ENCODE results near the gene FABP6. TPM values are rescaled to one million over a fixed set of nuclear protein-coding genes. Genes with fewer than 3 reads are reported as not detected.
"Not testable (repeated sequence)": the region's sequence is repeated elsewhere in the genome, so short reads cannot be mapped to it uniquely, and the experiment has no call there.

Gene FABP6
- total RNA-seq, 1 donor from 2014 or later = not detected

DNA sequence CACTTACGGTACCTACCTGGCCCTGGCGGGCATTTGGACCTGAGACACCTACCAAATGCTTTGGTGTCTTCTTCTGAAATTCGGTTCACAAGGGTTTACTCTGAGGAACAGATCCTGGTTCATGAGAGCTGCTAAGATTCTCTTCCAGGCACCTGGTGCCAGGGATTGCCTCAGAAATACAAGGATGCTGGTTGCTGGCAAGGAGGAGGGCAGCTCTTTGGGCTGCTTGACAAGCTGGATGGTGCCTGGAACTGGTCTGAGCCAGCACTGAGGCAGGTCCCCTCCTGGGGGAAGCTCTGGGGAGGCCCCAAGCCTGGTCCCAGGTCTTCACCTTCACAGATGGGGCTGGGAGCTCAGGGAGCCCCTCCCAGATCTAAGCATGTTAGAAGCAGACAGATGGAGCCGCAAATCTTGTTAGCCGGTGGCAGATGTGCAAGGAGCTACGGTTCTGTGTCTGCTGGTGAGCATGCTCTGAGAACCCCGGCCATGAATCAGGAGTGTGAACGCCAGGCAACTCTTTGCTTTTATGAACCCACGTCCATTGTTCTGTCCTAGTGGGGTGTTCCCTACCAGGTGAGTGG, 16.3 kb downstream of the FABP6 start:
- Mint-ChIP-seq H3K4me3 (no peak overlapping the region), H3K27me3 (peaks cover 6% of the 10 kb centered on the region), H3K27ac (no peak overlapping the region), H3K4me1 (no peaks in the 10 kb centered on the region), H3K36me3 (ENCODE audit: low read depth) (no peaks in the 10 kb centered on the region), H3K9me3 (no peaks in the 10 kb centered on the region)
- DNase-seq (no peak), ATAC-seq (ENCODE audit: low read depth) (no peak)
- ChIA-PET POLR2A (no interaction called here), CTCF (no interaction called here)
- intact Hi-C loops (cut with micrococcal nuclease) = no loop called here
- TF ChIP-seq, protein P1, sequence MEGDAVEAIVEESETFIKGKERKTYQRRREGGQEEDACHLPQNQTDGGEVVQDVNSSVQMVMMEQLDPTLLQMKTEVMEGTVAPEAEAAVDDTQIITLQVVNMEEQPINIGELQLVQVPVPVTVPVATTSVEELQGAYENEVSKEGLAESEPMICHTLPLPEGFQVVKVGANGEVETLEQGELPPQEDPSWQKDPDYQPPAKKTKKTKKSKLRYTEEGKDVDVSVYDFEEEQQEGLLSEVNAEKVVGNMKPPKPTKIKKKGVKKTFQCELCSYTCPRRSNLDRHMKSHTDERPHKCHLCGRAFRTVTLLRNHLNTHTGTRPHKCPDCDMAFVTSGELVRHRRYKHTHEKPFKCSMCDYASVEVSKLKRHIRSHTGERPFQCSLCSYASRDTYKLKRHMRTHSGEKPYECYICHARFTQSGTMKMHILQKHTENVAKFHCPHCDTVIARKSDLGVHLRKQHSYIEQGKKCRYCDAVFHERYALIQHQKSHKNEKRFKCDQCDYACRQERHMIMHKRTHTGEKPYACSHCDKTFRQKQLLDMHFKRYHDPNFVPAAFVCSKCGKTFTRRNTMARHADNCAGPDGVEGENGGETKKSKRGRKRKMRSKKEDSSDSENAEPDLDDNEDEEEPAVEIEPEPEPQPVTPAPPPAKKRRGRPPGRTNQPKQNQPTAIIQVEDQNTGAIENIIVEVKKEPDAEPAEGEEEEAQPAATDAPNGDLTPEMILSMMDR (IDR thresholded peaks at IDR 0.05) = no peak

DNA sequence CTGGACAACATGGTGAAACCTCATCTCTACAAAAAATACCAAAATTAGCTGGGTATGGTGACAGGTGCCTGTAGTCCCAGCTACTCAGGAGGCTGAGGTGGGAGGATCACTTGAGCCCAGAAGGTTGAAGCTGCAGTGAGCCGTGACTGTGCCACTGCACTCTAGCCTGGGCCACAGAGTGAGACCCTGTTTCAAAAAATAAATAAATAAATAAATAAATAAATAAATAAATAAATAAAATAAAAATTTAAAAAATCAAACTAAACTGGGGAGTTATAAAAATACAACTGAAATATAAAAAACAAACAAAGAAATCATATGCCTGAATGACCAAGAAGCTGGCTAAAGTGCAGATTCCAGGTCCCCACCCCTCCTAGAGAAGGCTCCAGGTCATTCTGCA, 20.3 kb downstream of the FABP6 start:
- H3K27me3 Mint-ChIP-seq; intact Hi-C loops (cut with micrococcal nuclease); H3K9me3 Mint-ChIP-seq; ATAC-seq (ENCODE audit: low read depth); DNase-seq; H3K36me3 Mint-ChIP-seq (ENCODE audit: low read depth); H3K27ac Mint-ChIP-seq; H3K4me1 Mint-ChIP-seq; POLR2A ChIA-PET; H3K4me3 Mint-ChIP-seq; CTCF ChIA-PET: not testable (repeated sequence)

DNA sequence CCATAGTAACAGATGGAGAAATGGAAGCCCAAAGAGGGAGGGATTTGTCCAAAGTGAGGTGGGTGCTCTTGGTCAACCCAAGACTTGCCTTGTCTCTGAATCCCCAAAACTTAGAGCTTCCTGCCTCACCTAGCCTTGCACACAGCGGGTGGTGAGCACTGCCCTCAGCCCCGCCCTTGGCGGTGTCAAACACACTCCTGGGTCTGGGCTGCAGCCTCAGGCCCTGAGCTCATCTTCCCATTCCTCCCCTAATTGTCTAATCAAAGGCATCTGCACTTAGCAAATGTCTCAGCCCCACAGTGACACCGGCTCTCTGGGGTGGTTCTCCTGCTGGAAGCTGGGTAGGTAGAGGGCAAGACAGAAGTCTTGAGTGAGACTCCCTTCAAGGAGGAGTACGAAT, 20.9 kb downstream of the FABP6 start:
- H3K36me3 Mint-ChIP-seq (ENCODE audit: low read depth) = no peaks in the 10 kb centered on the region
- H3K9me3 Mint-ChIP-seq = no peaks in the 10 kb centered on the region
- TF ChIP-seq, protein P1 (IDR thresholded peaks at IDR 0.05) = no peak
- no peak for DNase-seq
- H3K4me3 Mint-ChIP-seq = no peak overlapping the region
- CTCF ChIA-PET = no interaction called here
- POLR2A ChIA-PET = no interaction called here
- peaks cover 6% of the 10 kb centered on the region for H3K27me3 Mint-ChIP-seq
- no peak for ATAC-seq (ENCODE audit: low read depth)
- H3K4me1 Mint-ChIP-seq = no peaks in the 10 kb centered on the region
- intact Hi-C loops (cut with micrococcal nuclease) = no loop called here
- no peak overlapping the region for H3K27ac Mint-ChIP-seq

DNA sequence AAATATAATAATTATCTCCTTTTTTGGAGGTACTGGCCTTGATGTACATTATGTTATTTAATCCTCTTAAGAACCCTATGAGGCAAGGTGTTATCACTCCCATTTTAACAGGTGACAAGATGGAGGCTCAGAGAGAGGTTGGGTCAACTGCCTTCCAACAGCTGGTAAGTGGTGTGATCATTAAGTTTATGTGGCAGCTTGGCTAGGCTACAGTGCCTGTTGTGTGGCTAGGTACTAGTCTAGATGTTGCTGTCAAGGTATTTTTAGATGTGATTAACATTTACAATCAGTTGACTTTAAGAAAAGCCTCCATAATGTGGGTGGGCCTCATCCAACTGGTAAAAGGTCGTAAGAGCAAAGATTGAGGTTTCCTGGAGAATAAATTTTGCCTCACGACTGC, 21.5 kb downstream of the FABP6 start:
- no peak overlapping the region for H3K4me3 Mint-ChIP-seq
- no peaks in the 10 kb centered on the region for H3K36me3 Mint-ChIP-seq (ENCODE audit: low read depth)
- ChIA-PET CTCF (no interaction called here), POLR2A (no interaction called here)
- no peak for DNase-seq
- TF ChIP-seq, protein P1 (IDR thresholded peaks at IDR 0.05) = no peak
- H3K4me1 Mint-ChIP-seq = no peaks in the 10 kb centered on the region
- no peak for ATAC-seq (ENCODE audit: low read depth)
- peaks cover 6% of the 10 kb centered on the region for H3K27me3 Mint-ChIP-seq
- no peaks in the 10 kb centered on the region for H3K9me3 Mint-ChIP-seq
- no peak overlapping the region for H3K27ac Mint-ChIP-seq
- intact Hi-C loops (cut with micrococcal nuclease) = no loop called here

DNA sequence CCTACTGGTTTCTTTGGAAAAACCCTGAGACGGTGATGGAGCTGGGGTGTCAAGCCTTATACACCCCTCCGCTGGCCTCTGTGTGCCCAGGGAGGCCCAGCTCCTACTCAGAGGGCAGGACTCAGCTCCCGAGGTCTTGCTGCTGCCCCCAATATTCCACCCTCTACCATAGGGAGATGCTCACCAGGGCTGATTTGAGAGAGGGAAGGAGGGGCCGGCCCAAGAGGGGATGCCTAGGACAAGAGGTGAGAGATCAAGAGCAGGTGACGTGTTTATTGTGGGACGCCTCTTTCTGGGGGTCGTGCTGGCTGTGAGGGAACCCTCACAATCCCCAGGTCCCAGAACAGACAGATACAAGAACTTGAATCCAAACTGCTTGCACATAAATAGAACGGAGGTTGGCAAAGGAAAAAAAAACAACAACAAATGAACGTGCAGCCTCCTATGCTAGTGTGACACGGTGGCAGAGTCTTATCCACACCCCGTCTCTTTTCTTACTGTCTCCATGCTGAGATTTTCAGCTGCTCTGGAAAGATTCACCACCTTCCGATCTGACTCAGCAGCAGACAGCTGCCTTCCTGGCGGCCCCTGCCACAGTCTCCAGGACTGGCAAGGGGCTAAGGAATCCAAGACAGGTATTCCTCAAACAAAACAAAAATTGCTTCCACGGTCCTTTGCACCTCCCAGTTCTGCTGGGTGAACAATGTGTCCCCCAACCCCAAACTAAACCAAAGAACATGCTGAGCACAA, 22.3 kb downstream of the FABP6 start:
- DNase-seq (no peak), ATAC-seq (ENCODE audit: low read depth) (no peak)
- intact Hi-C loops (cut with micrococcal nuclease) = no loop called here
- peaks cover 6% of the 10 kb centered on the region for H3K27me3 Mint-ChIP-seq
- no peaks in the 10 kb centered on the region for H3K4me1 Mint-ChIP-seq
- H3K4me3 Mint-ChIP-seq = no peak overlapping the region
- no peaks in the 10 kb centered on the region for H3K36me3 Mint-ChIP-seq (ENCODE audit: low read depth)
- no peak overlapping the region for H3K27ac Mint-ChIP-seq
- TF ChIP-seq, protein P1 (IDR thresholded peaks at IDR 0.05) = no peak
- ChIA-PET CTCF (no interaction called here), POLR2A (no interaction called here)
- no peaks in the 10 kb centered on the region for H3K9me3 Mint-ChIP-seq
